ENCODE results near the gene NUAK1. TPM values are rescaled to one million over a fixed set of nuclear protein-coding genes. Genes with fewer than 3 reads are reported as not detected.
A peak's percentile ranks its signal among the peaks of the same experiment; 100 is the strongest.

Gene NUAK1
- total RNA-seq, 1 donor from 2014 or later, result 16.6 TPM

DNA sequence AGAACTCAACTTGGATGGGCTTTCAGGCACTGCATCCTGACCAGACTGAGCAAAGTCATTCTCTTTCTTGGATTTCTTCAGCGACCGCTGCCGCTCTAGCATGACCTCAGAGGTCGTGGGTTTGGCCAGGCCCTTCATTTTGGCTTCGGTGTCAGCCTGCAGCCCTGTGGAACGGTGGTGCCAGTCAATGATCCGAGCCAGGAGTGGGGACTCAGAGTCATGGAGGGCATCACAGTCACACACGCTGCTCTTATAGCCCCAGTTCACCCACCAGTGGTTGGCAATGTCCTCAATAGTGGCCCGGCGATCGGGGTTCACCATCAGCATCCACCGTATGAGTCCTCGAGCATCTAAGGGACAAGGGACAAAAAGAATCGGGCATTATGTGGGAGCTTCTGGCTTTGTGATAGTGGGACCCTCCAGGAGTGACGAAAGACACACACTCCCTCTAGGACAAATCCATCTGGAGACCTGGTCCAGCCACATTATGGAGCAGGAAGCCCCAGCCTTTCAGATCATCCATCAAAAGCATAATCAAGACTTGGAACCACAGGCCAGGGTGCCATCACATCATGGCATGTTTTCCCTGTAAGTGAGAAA, 71.0 kb downstream of the NUAK1 start:
- H3K4me1 Mint-ChIP-seq (ENCODE audit: unreplicated experiment), result peaks cover 45% of the 10 kb centered on the region
- peaks cover 50% of the 10 kb centered on the region for H3K36me3 Mint-ChIP-seq (ENCODE audit: low read depth, unreplicated experiment)
- DNase-seq (ENCODE audit: low spot score), result no peak
- no peaks in the 10 kb centered on the region for H3K9me3 Mint-ChIP-seq (ENCODE audit: unreplicated experiment)
- H3K27ac Mint-ChIP-seq (ENCODE audit: unreplicated experiment), result no peak overlapping the region
- TF ChIP-seq, protein P1, sequence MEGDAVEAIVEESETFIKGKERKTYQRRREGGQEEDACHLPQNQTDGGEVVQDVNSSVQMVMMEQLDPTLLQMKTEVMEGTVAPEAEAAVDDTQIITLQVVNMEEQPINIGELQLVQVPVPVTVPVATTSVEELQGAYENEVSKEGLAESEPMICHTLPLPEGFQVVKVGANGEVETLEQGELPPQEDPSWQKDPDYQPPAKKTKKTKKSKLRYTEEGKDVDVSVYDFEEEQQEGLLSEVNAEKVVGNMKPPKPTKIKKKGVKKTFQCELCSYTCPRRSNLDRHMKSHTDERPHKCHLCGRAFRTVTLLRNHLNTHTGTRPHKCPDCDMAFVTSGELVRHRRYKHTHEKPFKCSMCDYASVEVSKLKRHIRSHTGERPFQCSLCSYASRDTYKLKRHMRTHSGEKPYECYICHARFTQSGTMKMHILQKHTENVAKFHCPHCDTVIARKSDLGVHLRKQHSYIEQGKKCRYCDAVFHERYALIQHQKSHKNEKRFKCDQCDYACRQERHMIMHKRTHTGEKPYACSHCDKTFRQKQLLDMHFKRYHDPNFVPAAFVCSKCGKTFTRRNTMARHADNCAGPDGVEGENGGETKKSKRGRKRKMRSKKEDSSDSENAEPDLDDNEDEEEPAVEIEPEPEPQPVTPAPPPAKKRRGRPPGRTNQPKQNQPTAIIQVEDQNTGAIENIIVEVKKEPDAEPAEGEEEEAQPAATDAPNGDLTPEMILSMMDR (IDR thresholded peaks at IDR 0.05; ENCODE audit: unreplicated experiment), result no peak
- H3K4me3 Mint-ChIP-seq (ENCODE audit: unreplicated experiment), result no peak overlapping the region
- H3K27me3 Mint-ChIP-seq (ENCODE audit: unreplicated experiment), result peaks cover 7% of the 10 kb centered on the region

DNA sequence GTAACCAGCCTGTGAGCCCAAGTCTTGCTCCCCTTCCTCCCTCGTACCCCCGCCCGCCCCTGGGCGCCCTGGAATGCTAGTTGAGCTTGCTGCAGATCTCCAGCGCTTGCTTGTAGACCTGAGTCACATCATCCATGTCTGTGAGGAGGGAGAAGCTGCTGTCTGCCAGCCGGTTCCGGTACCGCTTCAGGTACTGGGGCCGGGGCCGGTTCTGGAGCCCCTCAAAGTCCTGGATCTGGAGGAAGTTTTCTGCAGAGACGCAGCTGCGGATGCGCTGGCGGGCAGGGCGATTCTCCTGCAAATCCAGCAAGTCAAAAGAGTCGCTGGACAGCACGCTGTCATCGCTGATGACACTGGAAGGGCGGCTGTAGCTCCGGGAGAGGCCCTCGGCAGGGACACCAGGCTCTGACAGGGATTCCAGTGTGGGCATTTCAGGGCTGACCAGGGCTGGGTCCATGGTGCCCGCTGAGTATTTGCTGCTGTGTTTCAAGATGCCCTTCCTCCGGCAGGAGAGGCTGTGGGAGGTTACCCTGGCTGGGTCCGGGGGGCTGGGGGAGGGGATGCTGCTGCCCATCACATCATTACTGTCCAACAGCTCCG, 71.9 kb downstream of the NUAK1 start:
- Mint-ChIP-seq H3K4me3 (ENCODE audit: unreplicated experiment) (peak overlapping the region; percentile 63), H3K9me3 (ENCODE audit: unreplicated experiment) (no peaks in the 10 kb centered on the region), H3K36me3 (ENCODE audit: low read depth, unreplicated experiment) (peaks cover 50% of the 10 kb centered on the region), H3K27ac (ENCODE audit: unreplicated experiment) (no peak overlapping the region), H3K4me1 (ENCODE audit: unreplicated experiment) (peaks cover 47% of the 10 kb centered on the region), H3K27me3 (ENCODE audit: unreplicated experiment) (peaks cover 7% of the 10 kb centered on the region)
- DNase-seq (ENCODE audit: low spot score), result no peak
- TF ChIP-seq, protein P1 (IDR thresholded peaks at IDR 0.05; ENCODE audit: unreplicated experiment), result no peak

DNA sequence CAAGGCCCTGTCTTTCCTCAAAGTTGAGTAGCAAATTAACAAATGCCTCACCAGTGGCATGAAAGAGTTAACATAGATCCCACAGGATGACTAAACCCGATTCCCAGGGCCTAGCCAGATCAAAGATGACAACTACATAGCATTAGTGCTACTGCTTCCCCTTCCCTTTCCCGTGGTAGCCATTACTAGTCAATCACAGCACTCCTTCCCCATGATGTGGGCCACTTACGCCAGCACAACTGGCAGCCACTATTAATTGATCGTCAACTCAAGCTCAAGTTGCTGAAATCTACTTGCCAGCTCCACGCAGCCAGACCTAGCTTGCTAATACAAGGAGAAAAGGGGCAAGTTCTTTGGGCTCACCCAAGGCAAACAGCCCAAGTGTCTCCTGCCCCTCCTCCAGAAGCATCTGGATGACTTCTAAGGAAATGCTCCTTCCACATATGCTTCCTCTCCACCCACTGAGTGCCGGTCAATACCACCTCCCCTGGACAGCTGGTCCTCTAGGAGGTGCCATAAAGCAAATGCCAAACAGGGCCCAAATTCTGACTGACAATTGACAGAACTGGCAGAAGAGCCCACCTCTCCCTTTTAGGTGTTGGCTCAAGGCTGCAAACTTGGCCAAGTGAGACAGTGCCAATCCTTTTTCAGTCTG, 72.6 kb downstream of the NUAK1 start:
- no peak for DNase-seq (ENCODE audit: low spot score)
- Mint-ChIP-seq H3K27ac (ENCODE audit: unreplicated experiment) (peak overlapping the region; percentile 97), H3K9me3 (ENCODE audit: unreplicated experiment) (no peaks in the 10 kb centered on the region), H3K27me3 (ENCODE audit: unreplicated experiment) (peaks cover 7% of the 10 kb centered on the region), H3K4me3 (ENCODE audit: unreplicated experiment) (peak overlapping the region; percentile 63), H3K36me3 (ENCODE audit: low read depth, unreplicated experiment) (peaks cover 44% of the 10 kb centered on the region), H3K4me1 (ENCODE audit: unreplicated experiment) (peaks cover 47% of the 10 kb centered on the region)
- TF ChIP-seq, protein P1 (IDR thresholded peaks at IDR 0.05; ENCODE audit: unreplicated experiment), result no peak

DNA sequence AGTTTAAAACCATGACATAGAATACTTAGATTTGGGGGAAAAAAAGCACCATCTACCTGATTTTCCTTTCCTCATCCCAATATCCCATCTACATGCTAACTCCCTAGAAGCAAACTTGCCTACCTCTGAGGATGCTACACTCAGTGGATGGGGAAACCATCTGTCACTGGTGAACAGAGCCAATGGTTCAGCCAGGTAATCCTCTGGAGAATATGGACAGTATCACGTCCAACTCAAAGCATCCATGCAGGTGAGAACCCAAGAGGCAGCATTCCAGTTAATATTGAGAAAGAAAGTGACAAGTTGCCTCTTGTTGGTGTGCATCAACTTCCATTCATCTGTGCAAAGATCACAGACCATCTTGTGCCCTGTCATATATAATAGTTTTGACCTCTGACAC, 73.2 kb downstream of the NUAK1 start:
- peaks cover 41% of the 10 kb centered on the region for H3K36me3 Mint-ChIP-seq (ENCODE audit: low read depth, unreplicated experiment)
- TF ChIP-seq, protein P1 (IDR thresholded peaks at IDR 0.05; ENCODE audit: unreplicated experiment), result no peak

GRCh38 chr12:106064721-106065021, 74.1 kb downstream of the NUAK1 start:
- peak overlapping the region; percentile 29 for H3K4me3 Mint-ChIP-seq (ENCODE audit: unreplicated experiment)
- peak; percentile 9 for DNase-seq (ENCODE audit: low spot score)
- peaks cover 34% of the 10 kb centered on the region for H3K36me3 Mint-ChIP-seq (ENCODE audit: low read depth, unreplicated experiment)
- H3K4me1 Mint-ChIP-seq (ENCODE audit: unreplicated experiment), result peaks cover 47% of the 10 kb centered on the region
- H3K27me3 Mint-ChIP-seq (ENCODE audit: unreplicated experiment), result peaks cover 7% of the 10 kb centered on the region
- TF ChIP-seq, protein P1 (IDR thresholded peaks at IDR 0.05; ENCODE audit: unreplicated experiment), result no peak
- H3K9me3 Mint-ChIP-seq (ENCODE audit: unreplicated experiment), result no peaks in the 10 kb centered on the region
- peak overlapping the region; percentile 97 for H3K27ac Mint-ChIP-seq (ENCODE audit: unreplicated experiment)

More for the DNA sequence above, 73.2 kb downstream of the NUAK1 start:
- peaks cover 7% of the 10 kb centered on the region for H3K27me3 Mint-ChIP-seq (ENCODE audit: unreplicated experiment)
- H3K4me3 Mint-ChIP-seq (ENCODE audit: unreplicated experiment), result peak overlapping the region; percentile 63
- DNase-seq (ENCODE audit: low spot score), result no peak
- peaks cover 47% of the 10 kb centered on the region for H3K4me1 Mint-ChIP-seq (ENCODE audit: unreplicated experiment)
- H3K27ac Mint-ChIP-seq (ENCODE audit: unreplicated experiment), result peak overlapping the region; percentile 97
- H3K9me3 Mint-ChIP-seq (ENCODE audit: unreplicated experiment), result no peaks in the 10 kb centered on the region
